GM12878 (cell line): ENCODE data around the gene SPG7. TPM values are rescaled to one million over a fixed set of nuclear protein-coding genes. Genes with fewer than 3 reads are reported as not detected.

Source experiments
- BMI1 ChIP-seq: fragments of 450-650 bp; IDR thresholded peaks from 2 replicates; pipeline ENCODE4 v1.6.1; 2016; ENCODE audit warnings: mild to moderate bottlenecking, moderate library complexity, borderline replicate concordance
- CEBPB ChIP-seq, 2 experiments: fragments of 150-350 bp in 1 of 2; IDR thresholded peaks; 2 replicates each; pipeline ENCODE4 v1.6.1; 2012 to 2014; ENCODE audit warnings: low read depth in 2 of 2, low read length in 2 of 2, borderline replicate concordance in 1 of 2, inconsistent platforms in 1 of 2
- CEBPZ ChIP-seq: fragments of 150-350 bp; IDR thresholded peaks from 2 replicates; pipeline ENCODE4 v1.6.1; 2016; ENCODE audit warnings: low read depth, low read length
- CHD1 ChIP-seq: IDR thresholded peaks from 2 replicates; pipeline ENCODE4 v1.6.1; 2012; ENCODE audit warnings: low read depth, low read length, improper control_type of control experiment
- CTCF ChIP-seq, 3 experiments: IDR thresholded peaks in 2 of 3; conservative IDR thresholded peaks in 1 of 3; 2 replicates each; pipeline ENCODE4 v1.5.1; 2011; ENCODE audit warnings: low read depth in 3 of 3, low read length in 3 of 3, mild to moderate bottlenecking in 3 of 3, control low read depth in 2 of 3, moderate library complexity in 2 of 3, inconsistent platforms in 1 of 3, mixed read lengths in 1 of 3; ENCODE audit not compliant: control insufficient read depth in 2 of 3, insufficient read depth in 1 of 3; ENCODE audit errors: extremely low read depth in 1 of 3
- E2F4 ChIP-seq: IDR thresholded peaks from 2 replicates; pipeline ENCODE4 v1.6.1; 2012; ENCODE audit warnings: low read depth, low read length, improper control_type of control experiment
- IRF4 ChIP-seq: IDR thresholded peaks from 2 replicates; pipeline ENCODE4 v1.6.1; 2011; ENCODE audit warnings: low read depth, low read length
- IRF5 ChIP-seq: fragments of 450-650 bp; IDR thresholded peaks from 2 replicates; pipeline ENCODE4 v1.6.1; 2017; ENCODE audit warnings: borderline replicate concordance
- PML ChIP-seq: IDR thresholded peaks from 2 replicates; pipeline ENCODE4 v1.6.1; 2012; ENCODE audit warnings: low read length, inconsistent platforms
- REST ChIP-seq: IDR thresholded peaks from 2 replicates; pipeline ENCODE4 v1.6.1; 2012; ENCODE audit warnings: mild to moderate bottlenecking, low read depth, low read length
- SMC3 ChIP-seq: IDR thresholded peaks from 2 replicates; pipeline ENCODE4 v1.6.1; 2011; ENCODE audit warnings: low read length, improper control_type of control experiment, borderline replicate concordance
- TARDBP ChIP-seq: IDR thresholded peaks from 2 replicates; pipeline ENCODE4 v1.6.1; 2016; ENCODE audit warnings: borderline replicate concordance
- TCF7 ChIP-seq: IDR thresholded peaks from 2 replicates; pipeline ENCODE4 v1.6.1; 2014; ENCODE audit warnings: antibody characterized with exemption, borderline replicate concordance
- polyA plus RNA-seq, 11 experiments: library from polyadenylated mRNA; depleted of rRNA in 4 of 11; unstranded in 6 of 11; stranded (reverse) in 5 of 11; fragments of >200 nt; fragmentation: Nextera tagmentation in 4 of 11; fragmentation: Illumina TruSeq in 1 of 11; extraction: Ambion mirVana in 4 of 11; extraction: Trizol in 1 of 11; gene quantifications; 1 replicate in 1 of 11; 2 replicates in 10 of 11; pipeline versions ENCODE4 v1.2.1 to v1.2.3, GENCODE V29; 2011 to 2016; ENCODE audit warnings: inconsistent platforms in 2 of 11, missing spikeins in 2 of 11, low read depth in 1 of 11
- total RNA-seq, 4 experiments: library from RNA; depleted of rRNA in 3 of 4; stranded (reverse); fragments of >200 nt in 3 of 4; fragmentation: Illumina TruSeq in 1 of 4; extraction: Trizol in 1 of 4; gene quantifications; 2 replicates each; pipeline versions ENCODE4 v1.2.1 to v1.2.3, GENCODE V29; 2013 to 2021

SPG7 gene
- total and polyA plus RNA-seq, 10 of the 15 experiments (the other 5 are each of a cell fraction or from before 2014, with no cell fraction given): 5.9 to 75.9 (median 52.5) TPM

- TF ChIP-seq PML (peak; percentile 99), TARDBP (peak; percentile 56; the same call in 1 of the 2 replicates), SMC3 (no peak), IRF5 (no peak), TCF7 (no peak), CEBPB (IDR thresholded peaks at IDR 0.05; ENCODE audit: borderline replicate concordance in 1 of 2, low read depth in 2 of 2, low read length in 2 of 2) (no peak; a peak in 1 of 4 replicates), CTCF (IDR thresholded peaks at IDR 0.05 in 2 of 3, conservative IDR thresholded peaks at IDR 0.05 in 1 of 3; ENCODE audit: control insufficient read depth in 2 of 3, extremely low read depth in 1 of 3, insufficient read depth in 1 of 3, low read depth in 3 of 3, low read length in 3 of 3) (no peak), E2F4 (no peak), CHD1 (no peak), REST (peak; percentile 59; the same call in 1 of the 2 replicates), IRF4 (0 out of 2 replicates have a peak, but pooled peaks have one; percentile 10), BMI1 (no peak), CEBPZ (no peak)
Observed at GRCh38 chr16:89560378-89561141, 52.4 kb downstream of the SPG7 start, which contains the start of gene RPL13 (continued).
